GM10847 (cell line): ENCODE results near the gene CABP1.

ENCODE experiments used
- POLR2A ChIP-seq: IDR thresholded peaks from 2 replicates; pipeline ENCODE4 v1.6.1; 2011; ENCODE audit not compliant: insufficient read length; ENCODE audit errors: extremely low read depth

The CABP1 gene

DNA sequence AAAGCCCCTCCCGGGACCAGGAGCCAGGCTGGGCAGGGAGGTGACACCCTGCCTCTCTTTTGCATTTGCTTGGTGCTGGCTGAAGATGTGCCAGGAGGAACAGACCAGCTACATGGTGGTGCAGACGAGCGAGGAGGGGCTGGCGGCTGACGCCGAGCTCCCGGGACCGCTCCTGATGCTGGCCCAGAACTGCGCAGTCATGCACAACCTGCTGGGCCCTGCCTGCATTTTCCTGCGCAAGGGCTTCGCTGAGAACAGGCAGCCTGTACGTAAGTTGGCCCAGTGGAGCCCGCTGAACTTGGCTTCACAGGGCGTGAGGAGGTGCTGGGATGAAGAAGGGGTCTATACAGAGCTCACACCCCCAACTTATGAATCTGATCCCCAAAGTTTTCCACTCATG, 15.6 kb downstream of the CABP1 start:
- TF ChIP-seq POLR2A = no peak

DNA sequence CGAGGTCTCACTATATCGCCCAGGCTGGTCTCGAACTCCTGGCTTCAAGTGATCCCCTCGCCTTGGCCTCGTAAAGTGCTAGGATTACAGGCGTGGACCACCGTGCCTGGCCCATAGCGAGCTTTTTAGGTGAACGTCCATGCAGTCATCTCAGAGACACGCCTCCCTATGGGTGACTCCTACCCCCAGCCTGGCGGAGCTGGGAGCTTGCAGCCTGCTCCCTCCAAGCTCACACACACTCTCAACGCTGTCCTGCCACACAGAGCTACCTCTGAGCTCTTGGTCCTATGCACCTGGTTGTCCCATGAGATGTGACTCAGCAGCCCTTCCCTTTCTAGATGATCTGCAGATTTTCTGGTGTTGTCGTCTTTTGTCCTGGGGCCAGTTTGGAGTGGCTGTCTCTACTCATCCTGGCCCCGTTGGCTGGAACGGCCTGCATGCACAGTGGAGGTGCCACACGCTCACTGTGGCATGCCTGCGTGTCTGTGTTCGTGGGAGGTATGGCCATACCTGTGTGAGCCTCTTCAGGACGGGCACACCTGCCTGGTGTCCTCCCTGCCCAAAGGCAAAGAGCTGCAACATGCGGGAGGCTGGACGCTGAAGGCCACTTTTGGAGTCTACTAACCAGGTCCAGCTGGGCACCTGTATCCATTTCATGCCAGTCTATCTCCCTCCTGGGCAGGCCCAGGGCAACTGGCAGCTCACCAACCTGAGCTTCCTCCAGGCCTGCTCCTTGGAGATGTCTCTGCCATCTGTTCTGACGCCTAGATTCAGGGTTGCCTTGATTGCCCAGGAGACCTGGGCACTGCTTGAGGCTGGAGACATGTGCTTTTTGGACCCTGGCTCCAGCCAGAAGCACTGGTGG, 18.1 kb downstream of the CABP1 start:
- no peak for TF ChIP-seq POLR2A

DNA sequence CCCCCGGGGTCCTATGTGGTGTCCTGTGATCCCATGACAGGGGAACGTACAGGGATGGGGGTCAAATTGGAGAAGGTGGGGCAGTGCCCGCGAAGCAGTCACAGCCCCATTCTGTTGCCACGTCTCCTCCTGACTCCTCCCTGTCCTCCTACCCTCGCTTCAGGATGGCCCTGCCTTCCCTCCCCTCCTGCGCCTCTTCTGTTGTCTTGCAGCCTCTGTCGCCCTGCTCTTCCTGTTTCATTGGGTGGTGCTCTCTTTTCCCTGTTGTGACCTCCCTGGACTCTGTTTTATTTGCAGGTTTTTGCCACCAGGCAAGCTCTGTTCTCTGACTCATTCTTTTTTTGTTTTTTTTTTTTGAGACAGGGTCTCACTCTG, 18.7 kb downstream of the CABP1 start:
- no peak for TF ChIP-seq POLR2A

DNA sequence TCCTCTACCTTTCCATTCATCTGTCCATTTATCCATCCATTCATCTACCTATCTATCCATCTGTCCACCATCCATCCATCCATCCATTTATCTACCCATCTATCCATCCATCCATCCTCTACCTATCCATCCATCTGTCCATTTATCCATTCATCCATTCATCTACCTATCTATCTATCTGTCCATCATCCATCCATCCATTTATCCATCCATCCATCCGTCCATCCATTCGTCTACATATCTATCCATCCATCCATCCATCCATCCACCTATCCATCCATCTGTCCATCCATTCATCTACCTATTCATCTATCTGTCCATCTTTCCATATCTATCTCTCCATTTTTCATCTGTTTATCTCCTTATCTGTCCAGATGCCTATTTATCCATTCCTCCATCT, 21.0 kb downstream of the CABP1 start:
- no peak for TF ChIP-seq POLR2A

DNA sequence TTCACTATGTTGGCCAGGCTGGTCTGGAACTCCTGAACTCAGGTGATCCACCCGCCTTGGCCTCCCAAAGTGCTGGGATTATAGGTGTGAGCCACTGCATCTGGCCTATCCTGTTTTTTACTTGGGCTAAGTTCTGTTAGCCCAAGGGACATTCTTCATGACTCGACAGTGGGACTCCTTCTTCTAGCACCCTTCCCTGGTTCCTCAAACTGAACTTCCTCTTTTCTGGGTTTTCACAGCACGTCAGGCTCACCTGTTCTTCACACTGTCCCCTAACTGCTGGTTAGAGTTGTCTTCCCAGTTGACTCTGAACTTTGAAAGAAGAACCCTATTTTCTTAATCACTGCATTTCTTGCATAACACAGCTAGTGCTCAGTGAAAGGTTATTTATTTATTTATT, 22.5 kb downstream of the CABP1 start:
- no peak for TF ChIP-seq POLR2A

DNA sequence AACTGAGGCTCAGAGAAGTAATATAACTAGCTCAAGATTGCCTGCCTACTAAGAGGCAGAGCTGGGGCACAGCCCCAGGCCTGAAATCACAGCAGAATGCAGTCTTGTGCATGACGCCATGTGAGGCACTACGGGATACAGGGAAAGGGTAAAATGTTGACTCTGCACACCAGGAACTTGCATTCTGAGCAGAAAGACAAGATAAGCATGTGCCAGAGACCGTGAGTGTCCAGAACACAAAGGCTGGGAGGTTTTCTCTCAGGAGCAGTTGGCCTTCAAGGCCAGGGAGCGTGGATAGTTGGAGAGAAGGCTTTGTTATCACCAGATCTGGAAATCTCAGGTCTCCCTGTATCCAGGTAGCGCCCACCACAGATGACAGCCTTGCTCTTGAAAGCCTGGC, 23.3 kb downstream of the CABP1 start:
- no peak for TF ChIP-seq POLR2A

DNA sequence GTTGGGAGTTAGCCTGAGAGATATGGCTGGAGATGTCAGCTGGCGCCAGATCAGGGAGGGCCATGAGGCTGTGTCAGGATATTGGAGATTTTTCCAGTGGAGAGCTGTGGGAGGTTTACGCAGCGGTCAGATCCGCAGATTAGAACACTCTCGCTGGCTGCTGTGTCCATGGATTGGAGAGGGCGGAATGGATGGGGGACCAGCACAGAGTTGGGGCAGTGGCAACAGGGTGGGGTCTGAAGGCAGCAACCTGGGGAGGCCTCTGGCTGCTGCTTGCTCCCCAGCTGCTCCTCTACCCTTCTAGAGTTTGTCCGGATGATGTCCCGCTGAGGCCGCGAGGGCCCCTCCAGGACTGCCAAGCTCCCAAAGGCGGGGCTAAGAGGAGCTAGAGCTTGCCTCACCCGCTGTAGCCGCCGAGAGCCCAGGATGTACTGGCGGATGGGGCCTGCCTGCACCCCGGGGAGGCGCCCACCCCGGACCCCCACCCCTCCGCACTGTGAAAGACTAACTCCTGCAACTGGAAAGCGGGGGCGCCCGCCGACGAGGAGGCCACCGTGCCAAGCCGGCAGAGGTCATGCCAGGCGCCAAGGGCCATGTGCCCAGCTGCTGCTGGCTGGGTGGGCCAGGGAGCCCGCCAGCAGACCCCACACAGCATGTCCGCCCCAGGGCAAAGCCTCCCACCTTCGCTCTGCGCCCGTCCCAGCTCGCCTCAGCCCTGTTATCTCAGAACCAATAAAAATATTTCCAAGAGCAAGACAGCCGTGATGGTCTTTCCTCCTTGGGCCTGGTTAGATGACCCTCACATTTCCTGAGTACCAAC, 26.4 kb downstream of the CABP1 start:
- TF ChIP-seq POLR2A = no peak

GRCh38 chr12:120668091-120668867, 27.9 kb downstream of the CABP1 start:
- TF ChIP-seq POLR2A = no peak

- TF ChIP-seq POLR2A = no peak
Observed at GRCh38 chr12:120668868-120669840, 28.7 kb downstream of the CABP1 start.

DNA sequence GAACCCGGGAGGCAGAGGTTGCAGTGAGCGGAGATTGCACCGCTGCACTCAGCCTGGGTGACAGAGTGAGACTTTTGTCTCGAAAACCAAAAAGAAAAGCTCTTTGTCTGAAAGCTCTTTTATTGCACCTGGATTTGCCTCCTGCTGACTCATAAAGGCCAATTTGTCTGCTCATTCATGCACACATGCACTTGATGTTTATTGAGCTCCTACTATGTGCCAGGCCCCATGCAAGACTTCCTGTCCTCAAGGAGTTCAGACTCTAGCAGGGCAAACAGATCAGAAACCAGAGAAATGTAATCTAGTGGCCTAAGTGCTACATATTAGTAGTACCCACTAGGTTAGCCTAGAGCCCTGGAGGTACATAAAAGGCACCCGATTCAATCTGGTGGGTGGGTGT, 30.2 kb downstream of the CABP1 start:
- TF ChIP-seq POLR2A = no peak

- no peak for TF ChIP-seq POLR2A
Observed at GRCh38 chr12:120674097-120674636, 33.7 kb downstream of the CABP1 start.

DNA sequence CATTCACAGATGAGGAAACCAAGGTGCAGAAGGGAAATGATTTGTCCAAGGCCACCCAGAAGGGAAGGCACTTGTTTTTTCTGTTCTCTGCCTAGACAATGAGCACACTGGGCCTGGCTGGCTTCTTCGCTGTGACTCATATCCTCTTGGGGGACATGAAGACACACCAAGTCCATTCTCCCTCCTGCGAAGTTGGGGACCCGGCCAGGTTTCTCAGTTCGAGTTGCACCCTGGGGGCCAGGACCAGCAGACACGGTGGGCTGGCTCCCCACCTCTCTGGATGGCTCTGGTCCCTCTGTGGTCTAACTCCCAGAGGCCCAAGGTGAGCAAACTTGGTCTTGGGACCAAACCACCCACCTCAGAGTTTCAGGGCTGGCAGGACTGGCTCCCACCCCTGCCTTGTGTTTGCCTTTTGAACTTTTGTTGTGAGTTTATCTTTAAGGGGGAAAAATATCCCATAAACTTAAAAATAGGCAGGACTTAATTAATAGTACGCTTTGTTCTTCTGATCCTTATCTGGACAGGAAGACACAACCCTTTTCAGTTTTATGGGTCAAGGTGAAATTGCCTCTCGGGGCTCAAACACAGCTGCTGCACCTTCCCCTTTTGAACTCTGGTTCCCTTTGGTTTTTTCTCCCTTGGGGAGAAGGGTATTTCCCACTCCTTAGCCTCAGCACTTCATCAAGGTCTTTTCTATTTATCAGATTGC, 37.5 kb downstream of the CABP1 start:
- TF ChIP-seq POLR2A = no peak

DNA sequence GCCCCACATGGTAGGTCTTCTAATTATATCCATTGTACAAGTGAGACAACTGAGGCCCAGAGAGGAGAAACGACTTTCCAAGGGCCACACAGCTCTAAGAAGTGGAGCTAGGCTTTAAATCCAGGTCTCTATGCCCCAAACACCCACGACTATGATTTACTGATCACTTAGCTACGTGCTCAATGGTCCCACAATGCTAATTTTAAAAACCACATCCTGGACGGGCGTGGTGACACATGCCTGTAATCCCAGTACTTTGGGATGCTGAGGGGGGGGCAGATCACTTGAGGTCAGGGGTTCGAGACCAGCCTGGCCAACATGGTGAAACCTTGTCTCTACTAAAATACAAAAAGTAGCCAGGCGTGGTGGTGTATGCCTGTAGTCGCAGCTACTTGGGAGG, 38.1 kb downstream of the CABP1 start:
- no peak for TF ChIP-seq POLR2A
